Measurements from ENCODE around the gene CAMK2B.

GRCh38 chr7:44222776-44223261 lies 102.6 kb downstream of the CAMK2B start:
- TF ChIP-seq REST (IDR thresholded peaks at IDR 0.05; ENCODE audit: insufficient read depth in 1 of 2, low read depth in 2 of 2, low read length in 2 of 2) (no peak), TAF1 (IDR thresholded peaks at IDR 0.05; ENCODE audit: borderline replicate concordance, insufficient read depth, low read length) (no peak), POLR2AphosphoS5 (IDR thresholded peaks at IDR 0.05; ENCODE audit: low read depth, low read length) (no peak), SIN3A (IDR thresholded peaks at IDR 0.05; ENCODE audit: borderline replicate concordance, insufficient read depth, low read length) (no peak), FOXP2 (optimal IDR thresholded peaks at IDR 0.05; ENCODE audit: borderline replicate concordance, extremely low read depth, extremely low read length, insufficient read depth) (no peak)

Data from PFSK-1 (cell line).